Retinal pigment epithelial cell (primary cell): ENCODE results near the gene FAM24A.

Experiments
- DNase-seq: peaks from one replicate; pipeline ENCODE4 v3.0.0-alpha.2; 2010; ENCODE audit warnings: low read depth
- H3K4me3 ChIP-seq: 2 replicates; pipeline ENCODE4 v1.5.1; 2011; ENCODE audit warnings: mild to moderate bottlenecking, low read length, control low read depth, moderate library complexity
- TF ChIP-seq, protein P1 (sequence below): conservative IDR thresholded peaks from 2 replicates; pipeline ENCODE4 v1.5.1; 2011; ENCODE audit warnings: low read depth, low read length, control low read depth, inconsistent platforms

FAM24A gene

GRCh38 chr10:122875843-122876466, 34.5 kb upstream of the FAM24A start:
- TF ChIP-seq, protein P1, sequence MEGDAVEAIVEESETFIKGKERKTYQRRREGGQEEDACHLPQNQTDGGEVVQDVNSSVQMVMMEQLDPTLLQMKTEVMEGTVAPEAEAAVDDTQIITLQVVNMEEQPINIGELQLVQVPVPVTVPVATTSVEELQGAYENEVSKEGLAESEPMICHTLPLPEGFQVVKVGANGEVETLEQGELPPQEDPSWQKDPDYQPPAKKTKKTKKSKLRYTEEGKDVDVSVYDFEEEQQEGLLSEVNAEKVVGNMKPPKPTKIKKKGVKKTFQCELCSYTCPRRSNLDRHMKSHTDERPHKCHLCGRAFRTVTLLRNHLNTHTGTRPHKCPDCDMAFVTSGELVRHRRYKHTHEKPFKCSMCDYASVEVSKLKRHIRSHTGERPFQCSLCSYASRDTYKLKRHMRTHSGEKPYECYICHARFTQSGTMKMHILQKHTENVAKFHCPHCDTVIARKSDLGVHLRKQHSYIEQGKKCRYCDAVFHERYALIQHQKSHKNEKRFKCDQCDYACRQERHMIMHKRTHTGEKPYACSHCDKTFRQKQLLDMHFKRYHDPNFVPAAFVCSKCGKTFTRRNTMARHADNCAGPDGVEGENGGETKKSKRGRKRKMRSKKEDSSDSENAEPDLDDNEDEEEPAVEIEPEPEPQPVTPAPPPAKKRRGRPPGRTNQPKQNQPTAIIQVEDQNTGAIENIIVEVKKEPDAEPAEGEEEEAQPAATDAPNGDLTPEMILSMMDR: no peak
- DNase-seq: no peak

DNA sequence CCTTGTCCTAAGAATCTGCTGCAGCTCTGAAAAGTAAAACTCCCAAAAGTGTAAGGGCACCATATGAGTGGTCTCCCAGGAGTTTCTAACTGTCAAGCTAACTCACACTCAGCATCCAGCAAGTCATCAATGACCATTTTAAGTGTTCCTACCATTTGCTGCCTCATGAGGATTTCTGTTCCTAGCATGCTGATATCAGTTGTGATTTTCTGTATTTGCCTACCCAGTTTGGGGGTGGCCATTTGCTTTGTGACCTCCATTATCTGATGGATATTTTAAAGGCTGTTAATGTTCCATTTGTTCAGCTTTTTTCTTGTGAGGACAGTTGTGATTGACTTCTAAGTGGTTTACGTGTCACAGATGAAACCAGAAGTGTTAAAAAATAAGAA, 33.9 kb upstream of the FAM24A start:
- TF ChIP-seq, protein P1: no peak
- no peak overlapping the region for H3K4me3 ChIP-seq
- DNase-seq: no peak

More at GRCh38 chr10:122875843-122876466, 34.5 kb upstream of the FAM24A start:
- no peak overlapping the region for H3K4me3 ChIP-seq

- TF ChIP-seq, protein P1: no peak
- DNase-seq: no peak
- H3K4me3 ChIP-seq: no peak overlapping the region
Measured at GRCh38 chr10:122877264-122877663, 33.1 kb upstream of the FAM24A start.

GRCh38 chr10:122878799-122879338, 31.5 kb upstream of the FAM24A start:
- peak overlapping the region; percentile 61 for H3K4me3 ChIP-seq
- TF ChIP-seq, protein P1: no peak
- DNase-seq: no peak

DNA sequence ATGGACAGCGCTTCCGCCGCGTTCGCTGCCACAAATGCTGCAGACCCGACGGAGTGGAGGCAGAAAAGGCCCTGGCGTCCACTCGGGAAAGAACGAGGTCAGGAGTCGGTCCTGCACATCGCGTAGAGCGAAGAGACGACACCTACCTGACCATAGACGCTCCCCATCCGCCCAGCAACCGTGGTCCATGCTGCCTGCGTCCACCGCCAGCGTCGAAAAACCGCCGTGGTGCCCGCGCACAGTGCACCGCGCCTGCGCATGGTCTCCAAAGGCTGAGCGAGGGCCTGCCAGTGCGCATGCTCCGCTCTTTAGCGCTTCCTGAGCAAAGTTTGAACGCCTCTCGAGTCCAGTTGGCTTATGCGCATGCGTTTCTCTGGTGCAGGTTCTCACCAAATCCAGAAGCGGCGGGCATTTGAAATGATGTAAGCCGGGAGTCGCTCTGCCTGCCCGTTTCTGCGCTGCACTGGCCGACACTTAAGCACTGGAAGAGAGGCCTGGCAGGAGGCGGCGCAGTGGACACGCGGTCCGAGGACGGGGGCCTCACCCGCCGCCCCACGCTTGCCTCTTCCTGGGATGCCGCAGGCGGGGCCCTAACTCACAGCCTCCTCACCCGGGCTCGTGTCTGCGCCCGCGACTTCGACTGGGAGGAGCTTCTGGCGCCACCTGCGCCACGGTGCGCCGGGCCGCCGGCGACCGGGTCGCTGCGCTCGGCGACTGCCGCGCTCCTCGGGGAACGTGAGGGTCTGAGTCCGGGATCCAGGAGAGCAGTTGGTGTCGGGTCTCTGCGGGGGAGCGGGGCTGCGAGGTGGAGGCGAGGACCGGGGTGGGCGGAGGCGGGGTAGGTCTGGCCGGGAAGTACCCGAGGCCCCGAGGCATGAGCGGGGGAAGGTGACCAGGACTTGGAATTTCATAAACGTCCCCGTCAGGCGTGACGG, 30.8 kb upstream of the FAM24A start, which contains the start of gene FAM24B:
Gene FAM24B, minus strand, starts transcription at position 243 of the 935 bp plus-strand sequence. CDS start 29,066 bp downstream, outside the sequence.
- TF ChIP-seq, protein P1: no peak
- peak within 1 kb of the TSS; percentile 61 for H3K4me3 ChIP-seq
- peak; percentile 92 for DNase-seq

DNA sequence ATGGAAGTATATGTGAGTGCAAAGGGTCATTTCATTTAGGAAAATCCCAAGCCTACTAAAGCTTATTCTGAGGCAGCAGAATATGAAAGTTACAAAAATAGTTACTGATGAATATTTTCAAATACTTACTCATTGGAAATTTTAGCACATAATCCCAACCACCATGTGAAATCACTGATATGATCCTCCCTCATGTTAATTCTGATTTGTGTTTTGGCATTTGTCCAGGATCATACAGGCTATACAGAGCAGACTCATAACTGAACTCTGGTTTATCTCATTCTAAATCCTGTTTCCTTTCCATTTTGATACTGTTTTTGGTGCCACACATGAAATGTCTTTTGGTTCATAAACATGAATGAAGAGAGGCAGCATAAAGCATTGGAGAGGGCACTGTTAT, 27.6 kb upstream of the FAM24A start:
- H3K4me3 ChIP-seq: no peak overlapping the region
- DNase-seq: no peak
- TF ChIP-seq, protein P1: no peak
